HCT116 (cell line): Measurements from ENCODE around the gene THYN1. TPM values are rescaled to one million over a fixed set of nuclear protein-coding genes. Genes with fewer than 3 reads are reported as not detected.

Source experiments
- ATAC-seq: fragments of 200-7000 bp; cut with Tn5 transposase; 2 replicates; pipeline ENCODE4 v1.9.1; 2020; ENCODE audit warnings: mild to moderate bottlenecking, moderate library complexity
- BruUV-seq: library from RNA; stranded (reverse); fragments of 400-500 nt; replicated peaks from 2 replicates; lab custom pipeline; 2021; lab: Mats Ljungman, UMichigan
- CTCF ChIA-PET: fragments of 300-600 bp; sonication (Branson Sonifier 250); formaldehyde crosslinking; loops from one replicate; lab custom pipeline; 2021; ENCODE audit warnings: antibody characterized with exemption; lab: Charles Lee
- POLR2A ChIA-PET: fragments of 300-600, 350-600 bp; sonication (Branson Sonifier 250); formaldehyde crosslinking; loops from one replicate; lab custom pipeline; 2021; ENCODE audit warnings: antibody characterized with exemption; lab: Charles Lee
- RAD21 ChIA-PET, 2 experiments: fragments of 300-600 bp; sonication (Branson Sonifier 250); formaldehyde crosslinking; loops; one replicate each; lab custom pipeline; 2023; ENCODE audit warnings: low total read pairs in 2 of 2; ENCODE audit not compliant: uncharacterized antibody in 2 of 2, unreplicated experiment in 2 of 2, low non-redundant PET in 1 of 2; lab: Charles Lee
- DNase-seq: peaks from one replicate; pipeline ENCODE4 v3.0.0-alpha.2; 2010; ENCODE audit warnings: low read depth, low spot score
- H2AFZ ChIP-seq: fragments of 200-600 bp; shearing (Covaris generic), sonication (generic); 2 replicates; pipeline ENCODE4 v1.6.1; 2017; ENCODE audit warnings: low read depth, mixed run types, mixed read lengths, antibody characterized with exemption, low read length; ENCODE audit not compliant: poor library complexity, severe bottlenecking
- H3K27ac ChIP-seq: 2 replicates; pipeline ENCODE4 v1.5.1; 2012; ENCODE audit warnings: low read depth, low read length
- H3K27me3 ChIP-seq: fragments of 200-600 bp; sonication (generic); 2 replicates; pipeline ENCODE4 v1.6.1; 2016; ENCODE audit warnings: mixed run types, low read length, mixed read lengths; ENCODE audit not compliant: insufficient read depth
- H3K36me3 ChIP-seq, 2 experiments: fragments of 200-500 bp in 1 of 2; fragments of 200-600 bp in 1 of 2; sonication (Bioruptor generic) in 1 of 2; sonication (generic) in 1 of 2; 2 replicates each; pipeline versions ENCODE4 v1.5.1 to v1.6.1; 2014 to 2016; ENCODE audit warnings: low read length in 2 of 2, inconsistent platforms in 1 of 2, mixed read lengths in 1 of 2, mixed run types in 1 of 2; ENCODE audit not compliant: insufficient read depth in 2 of 2, control insufficient read depth in 1 of 2
- H3K4me1 ChIP-seq, 2 experiments: fragments of 200-600 bp in 1 of 2; sonication (generic) in 1 of 2; 2 replicates each; pipeline versions ENCODE4 v1.5.1 to v1.6.1; 2012 to 2017; ENCODE audit warnings: low read length in 2 of 2, inconsistent platforms in 1 of 2, mild to moderate bottlenecking in 1 of 2, mixed read lengths in 1 of 2, mixed run types in 1 of 2, moderate library complexity in 1 of 2; ENCODE audit not compliant: insufficient read depth in 2 of 2, control insufficient read depth in 1 of 2
- H3K4me2 ChIP-seq: fragments of 200-600 bp; sonication (generic); 2 replicates; pipeline ENCODE4 v1.6.1; 2017; ENCODE audit warnings: mixed run types, low read length, mixed read lengths
- H3K4me3 ChIP-seq, 2 experiments: fragments of 200-600 bp in 1 of 2; sonication (generic) in 1 of 2; replicated peaks in 1 of 2; 2 replicates each; pipeline ENCODE4 v1.5.1; 2011 to 2016; ENCODE audit warnings: low read length in 2 of 2, control low read depth in 1 of 2, low read depth in 1 of 2, mild to moderate bottlenecking in 1 of 2, mixed read lengths in 1 of 2, mixed run types in 1 of 2
- H3K79me2 ChIP-seq: fragments of 200-600 bp; sonication (generic); 2 replicates; pipeline ENCODE4 v1.6.1; 2017; ENCODE audit warnings: mild to moderate bottlenecking, mixed run types, low read length, moderate library complexity, mixed read lengths; ENCODE audit not compliant: insufficient read depth
- H3K9ac ChIP-seq: fragments of 200-600 bp; sonication (generic); 2 replicates; pipeline ENCODE4 v1.6.1; 2016; ENCODE audit warnings: low read length, mixed read lengths
- H3K9me2 ChIP-seq: fragments of 200-600 bp; sonication (generic), shearing (Covaris generic); 2 replicates; pipeline ENCODE4 v1.6.1; 2017; ENCODE audit warnings: mixed run types, mild to moderate bottlenecking, moderate library complexity; ENCODE audit not compliant: insufficient read depth
- H3K9me3 ChIP-seq, 2 experiments: fragments of 200-500 bp in 1 of 2; fragments of 200-600 bp in 1 of 2; sonication (Bioruptor generic) in 1 of 2; sonication (generic) in 1 of 2; 2 replicates each; pipeline ENCODE4 v1.6.1; 2014 to 2017; ENCODE audit warnings: low read length in 2 of 2, mixed read lengths in 2 of 2, inconsistent platforms in 1 of 2, low read depth in 1 of 2, mild to moderate bottlenecking in 1 of 2, mixed run types in 1 of 2, moderate library complexity in 1 of 2; ENCODE audit not compliant: control insufficient read depth in 1 of 2, insufficient read depth in 1 of 2
- H4K20me1 ChIP-seq: fragments of 200-600 bp; sonication (generic), shearing (Covaris generic); 2 replicates; pipeline ENCODE4 v1.6.1; 2017; ENCODE audit warnings: mixed run types, mild to moderate bottlenecking, moderate library complexity; ENCODE audit not compliant: insufficient read depth
- ATF3 ChIP-seq: IDR thresholded peaks from 2 replicates; pipeline ENCODE4 v1.6.1; 2012
- CEBPB ChIP-seq: IDR thresholded peaks from 2 replicates; pipeline ENCODE4 v1.6.1; 2012; ENCODE audit warnings: low read depth
- CTCF ChIP-seq, 3 experiments: fragments of 200-600 bp in 1 of 3; sonication (generic) in 1 of 3; IDR thresholded peaks in 2 of 3; conservative IDR thresholded peaks in 1 of 3; 2 replicates each; pipeline ENCODE4 v1.5.1; 2012 to 2017; ENCODE audit warnings: low read depth in 2 of 3, low read length in 2 of 3, antibody characterized with exemption in 1 of 3, borderline replicate concordance in 1 of 3, control low read depth in 1 of 3, mild to moderate bottlenecking in 1 of 3, mixed read lengths in 1 of 3, mixed run types in 1 of 3, moderate library complexity in 1 of 3; ENCODE audit not compliant: insufficient read depth in 1 of 3
- EGR1 ChIP-seq: IDR thresholded peaks from 2 replicates; pipeline ENCODE4 v1.6.1; 2012; ENCODE audit warnings: low read depth
- ELF1 ChIP-seq: IDR thresholded peaks from 2 replicates; pipeline ENCODE4 v1.6.1; 2012; ENCODE audit warnings: low read depth, borderline replicate concordance
- EZH2 ChIP-seq: fragments of 200-600 bp; sonication (generic); IDR thresholded peaks from 2 replicates; pipeline ENCODE4 v1.6.1; 2017; ENCODE audit warnings: antibody characterized with exemption, mixed run types
- JUND ChIP-seq: IDR thresholded peaks from 2 replicates; pipeline ENCODE4 v1.6.1; 2012
- MAX ChIP-seq: IDR thresholded peaks from 2 replicates; pipeline ENCODE4 v1.6.1; 2012
- POLR2A ChIP-seq: IDR thresholded peaks from 2 replicates; pipeline ENCODE4 v1.7.0; 2011; ENCODE audit warnings: borderline replicate concordance; ENCODE audit not compliant: insufficient read depth, insufficient read length; ENCODE audit errors: extremely low read depth
- POLR2AphosphoS5 ChIP-seq: IDR thresholded peaks from 2 replicates; pipeline ENCODE4 v1.6.1; 2011; ENCODE audit warnings: mild to moderate bottlenecking, low read depth, low read length, moderate library complexity
- RAD21 ChIP-seq: IDR thresholded peaks from 2 replicates; pipeline ENCODE4 v1.6.1; 2012; ENCODE audit warnings: low read depth, mild to moderate bottlenecking
- SIN3A ChIP-seq: IDR thresholded peaks from 2 replicates; pipeline ENCODE4 v1.6.1; 2012; ENCODE audit warnings: low read depth
- SRF ChIP-seq: IDR thresholded peaks from 2 replicates; pipeline ENCODE4 v1.6.1; 2012; ENCODE audit warnings: low read depth
- TCF7L2 ChIP-seq: IDR thresholded peaks from 2 replicates; pipeline ENCODE4 v1.7.0; 2011; ENCODE audit warnings: borderline replicate concordance, inconsistent platforms; ENCODE audit not compliant: insufficient read depth, insufficient read length; ENCODE audit errors: extremely low read depth
- YY1 ChIP-seq: IDR thresholded peaks from 2 replicates; pipeline ENCODE4 v1.6.1; 2011; ENCODE audit warnings: low read length, low read depth, moderate library complexity, mild to moderate bottlenecking; ENCODE audit not compliant: insufficient replicate concordance; ENCODE audit errors: extremely low read depth
- ZFX ChIP-seq: fragments of 450-650 bp; IDR thresholded peaks from 2 replicates; pipeline ENCODE4 v1.6.1; 2017
- ZNF274 ChIP-seq: fragments of 200-500 bp; sonication (Bioruptor generic); IDR thresholded peaks from 2 replicates; pipeline ENCODE4 v1.6.1; 2014; ENCODE audit warnings: mild to moderate bottlenecking, low read depth, low read length, inconsistent platforms
- intact Hi-C: fragments of 100-400 bp; cut with micrococcal nuclease; formaldehyde crosslinking; loops from 2 replicates; pipeline ENCODE4 v1.10.0; 2022
- total RNA-seq: library from RNA; stranded (reverse); gene quantifications from one replicate; pipeline ENCODE4 v1.2.1, GENCODE V29; 2021; ENCODE audit not compliant: unreplicated experiment

THYN1 gene
- total RNA-seq, 1 experiment from 2014 or later, result 32.2 TPM

DNA sequence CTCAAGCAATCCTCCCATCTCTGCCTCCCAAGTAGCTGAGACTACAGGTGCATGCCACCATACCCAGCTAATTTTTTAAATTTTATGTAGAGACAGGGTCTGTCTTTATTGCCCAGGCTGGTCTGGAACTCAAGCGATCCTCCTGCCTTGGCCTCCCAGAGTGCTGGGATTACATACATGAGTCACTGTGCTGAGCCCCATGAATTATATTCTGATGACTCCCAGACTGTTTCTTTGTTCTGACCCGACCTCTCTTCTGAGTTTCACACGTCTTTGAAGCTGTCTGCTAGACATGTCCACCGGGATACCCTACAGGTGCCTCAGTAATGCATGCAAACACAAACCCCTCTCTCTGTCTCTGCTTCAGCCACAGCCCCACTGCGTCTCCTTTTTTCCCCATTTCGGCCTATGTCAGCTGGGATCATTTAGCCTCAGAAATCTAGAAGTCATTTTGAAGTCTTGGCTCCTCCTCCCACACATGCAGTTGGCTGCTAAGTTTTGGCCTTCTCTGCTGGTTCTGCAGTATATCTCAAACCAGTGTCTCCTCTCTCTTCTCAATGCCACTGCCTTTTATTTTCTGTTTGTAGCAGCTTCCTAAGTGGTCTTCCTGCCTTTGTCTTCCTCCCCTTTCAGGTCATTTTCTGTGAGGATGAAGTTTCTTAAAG is 23.9 kb downstream of the THYN1 start:
- no peak for ATAC-seq
- CTCF ChIA-PET, result no interaction called here
- no TSS peak for BruUV-seq

DNA sequence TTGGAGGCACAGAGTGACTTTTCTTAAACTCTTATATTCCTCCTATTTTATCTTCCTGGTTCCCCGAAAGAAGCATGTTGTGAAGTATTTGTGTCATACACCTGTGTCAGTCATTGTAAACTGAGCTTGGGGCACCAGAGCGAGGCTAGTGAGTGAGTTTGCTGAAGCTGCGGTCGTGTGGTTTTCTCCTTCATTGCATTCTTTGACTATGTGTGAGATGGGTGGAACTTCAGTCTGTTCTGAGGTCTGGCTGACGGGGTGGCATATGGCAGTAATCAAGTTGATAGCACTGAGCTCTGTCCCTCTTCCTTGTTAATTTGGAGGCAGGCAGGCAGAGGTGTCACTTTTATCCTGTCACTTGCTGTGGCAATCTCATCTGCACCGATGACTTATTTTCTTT is 24.5 kb downstream of the THYN1 start:
- no peaks in the 10 kb centered on the region for H3K36me3 ChIP-seq
- no peak overlapping the region for H2AFZ ChIP-seq
- ChIA-PET CTCF (no interaction called here), POLR2A (no interaction called here), RAD21 (no interaction called here)
- no peaks in the 10 kb centered on the region for H3K9me3 ChIP-seq
- H3K4me3 ChIP-seq, result no peak overlapping the region
- peaks cover 64% of the 10 kb centered on the region for H3K79me2 ChIP-seq
- no peaks in the 10 kb centered on the region for H4K20me1 ChIP-seq
- H3K9me2 ChIP-seq, result no peaks in the 10 kb centered on the region
- no peak for ATAC-seq
- H3K27me3 ChIP-seq, result no peaks in the 10 kb centered on the region
- H3K9ac ChIP-seq, result no peak overlapping the region
- no peak overlapping the region for H3K27ac ChIP-seq
- intact Hi-C loops, result loop anchor here (10.0 kb wide), 1 partner anchor 194 kb away; no protein-coding TSS in a partner anchor
- H3K4me1 ChIP-seq, result peaks cover 5 to 9% of the 10 kb centered on the region in 2 experiments; a peak in 2 of 4 replicates
- no peak overlapping the region for H3K4me2 ChIP-seq
- no TSS peak for BruUV-seq
- no peak for DNase-seq
- TF ChIP-seq ZNF274 (no peak), ZFX (no peak), JUND (no peak), POLR2A (no peak), EZH2 (no peak), RAD21 (no peak), SRF (no peak), POLR2AphosphoS5 (no peak), CTCF (IDR thresholded peaks at IDR 0.05 in 2 of 3, conservative IDR thresholded peaks at IDR 0.05 in 1 of 3; ENCODE audit: borderline replicate concordance in 1 of 3, insufficient read depth in 1 of 3, low read depth in 2 of 3, low read length in 2 of 3) (no peak)

More for the DNA sequence above, 23.9 kb downstream of the THYN1 start:
- TF ChIP-seq ATF3 (no peak), ZFX (no peak), MAX (no peak), CEBPB (no peak), TCF7L2 (no peak), ELF1 (no peak), SRF (no peak), ZNF274 (no peak), YY1 (no peak), RAD21 (no peak), SIN3A (no peak), POLR2A (no peak), EGR1 (no peak)
- no peaks in the 10 kb centered on the region for H3K36me3 ChIP-seq
- no peak overlapping the region for H2AFZ ChIP-seq
- peaks cover 5 to 9% of the 10 kb centered on the region in 2 experiments; a peak in 2 of 4 replicates for H3K4me1 ChIP-seq
- no peak overlapping the region for H3K4me3 ChIP-seq
- peaks cover 63% of the 10 kb centered on the region for H3K79me2 ChIP-seq
- H3K9me2 ChIP-seq, result no peaks in the 10 kb centered on the region
- ChIA-PET POLR2A (no interaction called here), RAD21 (no interaction called here)
- intact Hi-C loops, result loop anchor here (10.0 kb wide), 1 partner anchor 194 kb away; no protein-coding TSS in a partner anchor
- H3K9me3 ChIP-seq, result no peaks in the 10 kb centered on the region
- H3K4me2 ChIP-seq, result no peak overlapping the region
- no peaks in the 10 kb centered on the region for H3K27me3 ChIP-seq
- H3K27ac ChIP-seq, result no peak overlapping the region
- no peak overlapping the region for H3K9ac ChIP-seq
- no peaks in the 10 kb centered on the region for H4K20me1 ChIP-seq
- no peak for DNase-seq
